Endothelial cell of umbilical vein (primary cell): Measurements from ENCODE around the gene CACNA1A. TPM values are rescaled to one million over a fixed set of nuclear protein-coding genes. Genes with fewer than 3 reads are reported as not detected.

Source experiments
- BruUV-seq: library from RNA; stranded (reverse); fragments of 400-500 nt; replicated peaks from 2 replicates; lab custom pipeline; 2021; lab: Mats Ljungman, UMichigan
- CTCF ChIA-PET: fragments of 300-600, 350-600 bp; sonication (Branson Sonifier 250); formaldehyde crosslinking; loops from one replicate; lab custom pipeline; 2021; ENCODE audit warnings: antibody characterized with exemption, inconsistent platforms; lab: Charles Lee
- POLR2A ChIA-PET: fragments of 300-600, 350-600 bp; sonication (Branson Sonifier 250); formaldehyde crosslinking; loops from one replicate; lab custom pipeline; 2021; ENCODE audit warnings: antibody characterized with exemption, inconsistent platforms; lab: Charles Lee
- DNase-seq: peaks from one replicate; pipeline ENCODE4 v3.0.0-alpha.2; 2011; ENCODE audit warnings: low read depth, low spot score
- FAIRE-seq: peaks from 2 replicates; lab custom pipeline; 2011; peaks lifted over from hg19 to GRCh38; lab: Jason Lieb, UNC
- H2AFZ ChIP-seq: 2 replicates; pipeline ENCODE4 v1.6.0; 2012; ENCODE audit warnings: low read depth, low read length, control low read depth, inconsistent platforms
- H3K27ac ChIP-seq: 2 replicates; pipeline ENCODE4 v1.5.1; 2011; ENCODE audit warnings: low read depth, mild to moderate bottlenecking, control low read depth, low read length, moderate library complexity; ENCODE audit not compliant: insufficient read depth
- H3K27me3 ChIP-seq, 2 experiments: 2 replicates each; pipeline versions ENCODE4 v1.6.0 to v1.6.1; 2011; ENCODE audit warnings: low read length in 2 of 2, mixed read lengths in 1 of 2; ENCODE audit not compliant: control insufficient read depth in 2 of 2, insufficient read depth in 2 of 2
- H3K36me3 ChIP-seq, 2 experiments: 2 replicates in 1 of 2; 3 replicates in 1 of 2; pipeline ENCODE4 v1.5.1; 2011; ENCODE audit warnings: low read length in 2 of 2, mild to moderate bottlenecking in 1 of 2, moderate library complexity in 1 of 2; ENCODE audit not compliant: control insufficient read depth in 2 of 2, insufficient read depth in 2 of 2; ENCODE audit errors: extremely low read depth in 1 of 2
- H3K4me1 ChIP-seq: 3 replicates; pipeline ENCODE4 v1.5.1; 2011; ENCODE audit warnings: mild to moderate bottlenecking, low read length; ENCODE audit not compliant: control insufficient read depth, insufficient read depth; ENCODE audit errors: extremely low read depth
- H3K4me2 ChIP-seq: 2 replicates; pipeline ENCODE4 v1.6.1; 2011; ENCODE audit warnings: low read length, control low read depth, mixed read lengths; ENCODE audit not compliant: insufficient read depth
- H3K4me3 ChIP-seq, 3 experiments: fragments of 200-600 bp in 1 of 3; sonication (generic), shearing (Covaris generic) in 1 of 3; replicated peaks in 1 of 3; 2 replicates each; pipeline ENCODE4 v1.5.1; 2011 to 2016; ENCODE audit warnings: control low read depth in 3 of 3, low read length in 3 of 3, mild to moderate bottlenecking in 2 of 3, inconsistent platforms in 1 of 3, low read depth in 1 of 3, moderate library complexity in 1 of 3; ENCODE audit not compliant: insufficient read depth in 1 of 3
- H3K79me2 ChIP-seq: 2 replicates; pipeline ENCODE4 v1.6.0; 2012; ENCODE audit warnings: low read length, inconsistent platforms; ENCODE audit not compliant: control insufficient read depth, insufficient read depth
- H3K9ac ChIP-seq: replicated peaks from 2 replicates; pipeline ENCODE3; 2011; ENCODE audit warnings: low read length, control low read depth; ENCODE audit not compliant: insufficient read depth; ENCODE audit errors: extremely low read depth
- H3K9me1 ChIP-seq: replicated peaks from 3 replicates; pipeline ENCODE4 v1.6.0; 2011; ENCODE audit warnings: mild to moderate bottlenecking, low read length; ENCODE audit not compliant: control insufficient read depth, insufficient read depth; ENCODE audit errors: extremely low read depth
- H3K9me3 ChIP-seq: replicated peaks from 2 replicates; pipeline ENCODE4 v1.5.1; 2012; ENCODE audit warnings: low read length, inconsistent platforms; ENCODE audit not compliant: control insufficient read depth, insufficient read depth
- H4K20me1 ChIP-seq: replicated peaks from 2 replicates; pipeline ENCODE3; 2011; ENCODE audit warnings: mild to moderate bottlenecking, low read length; ENCODE audit not compliant: control insufficient read depth, insufficient read depth; ENCODE audit errors: extremely low read depth
- CTCF ChIP-seq, 2 donors: IDR thresholded peaks; 1 replicate in 1 of 2; 2 replicates in 1 of 2; pipeline ENCODE4 v1.5.1; 2011; ENCODE audit warnings: low read length in 2 of 2, mild to moderate bottlenecking in 2 of 2, moderate library complexity in 2 of 2, control low read depth in 1 of 2, inconsistent platforms in 1 of 2, low read depth in 1 of 2; ENCODE audit not compliant: insufficient read depth in 1 of 2; ENCODE audit errors: extremely low read depth in 1 of 2
- EZH2 ChIP-seq: IDR thresholded peaks from 2 replicates; pipeline ENCODE4 v1.6.1; 2012; ENCODE audit warnings: borderline replicate concordance, low read depth, mild to moderate bottlenecking, moderate library complexity, low read length, inconsistent platforms; ENCODE audit not compliant: severe bottlenecking
- FOS ChIP-seq: IDR thresholded peaks from 2 replicates; pipeline ENCODE4 v1.6.1; 2011; ENCODE audit warnings: mild to moderate bottlenecking, low read length, moderate library complexity, borderline replicate concordance; ENCODE audit not compliant: insufficient read depth
- GATA2 ChIP-seq: IDR thresholded peaks from 2 replicates; pipeline ENCODE4 v1.7.0; 2011; ENCODE audit warnings: low read depth, mild to moderate bottlenecking, moderate library complexity, mixed read lengths, low read length; ENCODE audit not compliant: insufficient read length, insufficient read depth
- JUN ChIP-seq: IDR thresholded peaks from 2 replicates; pipeline ENCODE4 v1.6.1; 2011; ENCODE audit warnings: borderline replicate concordance, low read depth; ENCODE audit not compliant: insufficient read length, insufficient read depth
- MAX ChIP-seq: IDR thresholded peaks from 2 replicates; pipeline ENCODE4 v1.6.1; 2011; ENCODE audit not compliant: insufficient read depth, insufficient read length
- MYC ChIP-seq: IDR thresholded peaks from one replicate; pipeline ENCODE4 v1.6.1; 2011; ENCODE audit warnings: mild to moderate bottlenecking, low read depth, low read length
- POLR2A ChIP-seq: IDR thresholded peaks from 2 replicates; pipeline ENCODE4 v1.6.1; 2012; ENCODE audit warnings: low read depth, mild to moderate bottlenecking, control low read depth, low read length
- POLR2AphosphoS5 ChIP-seq: IDR thresholded peaks from 2 replicates; pipeline ENCODE4 v1.6.1; 2012; ENCODE audit warnings: low read depth, mild to moderate bottlenecking, control low read depth, low read length, moderate library complexity; ENCODE audit not compliant: insufficient read depth
- dilution Hi-C: fragments of 300-500 bp; cut with MboI; formaldehyde crosslinking; loops from one replicate; pipeline ENCODE4 v1.15.0; 2019; ENCODE audit warnings: low sequenced_read_pairs; ENCODE audit not compliant: extremely low pct_ligation_motif_present
- intact Hi-C: fragments of 100-400 bp; cut with micrococcal nuclease; formaldehyde crosslinking; loops from one replicate; pipeline ENCODE4 v1.10.0; 2022
- polyA plus RNA-seq, 4 experiments: library from polyadenylated mRNA; depleted of rRNA in 3 of 4; stranded (reverse) in 3 of 4; unstranded in 1 of 4; fragments of >200 nt; gene quantifications; 2 replicates each; pipeline versions ENCODE4 v1.2.1 to v1.2.3, GENCODE V29; 2011 to 2012; ENCODE audit warnings: missing spikeins in 1 of 4
- total RNA-seq: library from RNA; stranded (reverse); gene quantifications from 2 replicates; pipeline ENCODE4 v1.2.3, GENCODE V29; 2021

Gene CACNA1A
- total and polyA plus RNA-seq, 2 donors (not counting 3 experiments of a cell fraction or from before 2014, with no cell fraction given), result 0.17 to 0.38 TPM

- Histone ChIP-seq H3K4me1 (no peaks in the 10 kb centered on the region), H3K9me3 (no peaks in the 10 kb centered on the region), H3K36me3 (no peaks in the 10 kb centered on the region), H4K20me1 (no peaks in the 10 kb centered on the region), H3K27ac (no peak overlapping the region), H3K79me2 (no peaks in the 10 kb centered on the region), H3K27me3 (no peaks in the 10 kb centered on the region), H3K9ac (no peak overlapping the region), H3K4me3 (no peak overlapping the region), H3K4me2 (no peak overlapping the region), H2AFZ (no peak overlapping the region), H3K9me1 (no peaks in the 10 kb centered on the region)
- dilution Hi-C loops, result no loop called here
- FAIRE-seq, result no peak
- BruUV-seq, result no TSS peak
- TF ChIP-seq CTCF (IDR thresholded peaks at IDR 0.05; ENCODE audit: extremely low read depth in 1 of 2, insufficient read depth in 1 of 2, low read depth in 1 of 2, low read length in 2 of 2), result no peak
- no peak for TF ChIP-seq FOS
- TF ChIP-seq JUN, result no peak
- no peak for TF ChIP-seq POLR2A
- no peak for TF ChIP-seq MYC
- TF ChIP-seq MAX, result no peak
- no peak for TF ChIP-seq POLR2AphosphoS5
- no peak for TF ChIP-seq GATA2
- no peak for TF ChIP-seq EZH2
- no peak for DNase-seq
- CTCF ChIA-PET, result interaction anchor here (1.2 to 1.5 kb wide), 3 partner anchors 9 to 452 kb away, joined by 5 to 7 read pairs (median 6); no protein-coding TSS in a partner anchor
- intact Hi-C loops, result no loop called here
- POLR2A ChIA-PET, result no interaction called here
Observed at GRCh38 chr19:13269348-13269747, 236.9 kb downstream of the CACNA1A start.
